ENCODE data around the gene TMEM175.

The TMEM175 gene

GRCh38 chr4:946517-947471 lies 14.5 kb downstream of the TMEM175 start:
- no peak for DNase-seq (ENCODE audit: low spot score)

- no peak for DNase-seq (ENCODE audit: low spot score)
These were observed 15.3 kb downstream of the TMEM175 start for GRCh38 chr4:947491-947971.

- no peak for DNase-seq (ENCODE audit: low spot score)
These were observed 16.1 kb downstream of the TMEM175 start for GRCh38 chr4:948101-948935.

- DNase-seq (ENCODE audit: low spot score), result no peak
These were observed 16.7 kb downstream of the TMEM175 start for GRCh38 chr4:948936-949300.

GRCh38 chr4:949656-950055 lies 17.4 kb downstream of the TMEM175 start:
- DNase-seq (ENCODE audit: low spot score), result no peak

GRCh38 chr4:950136-951020 lies 18.1 kb downstream of the TMEM175 start:
- no peak for DNase-seq (ENCODE audit: low spot score)

- DNase-seq (ENCODE audit: low spot score), result no peak
These were observed 18.9 kb downstream of the TMEM175 start for GRCh38 chr4:951186-951585.

- DNase-seq (ENCODE audit: low spot score), result no peak
These were observed 19.6 kb downstream of the TMEM175 start for GRCh38 chr4:951594-952468.

GRCh38 chr4:952881-953573 lies 20.8 kb downstream of the TMEM175 start:
- DNase-seq (ENCODE audit: low spot score), result no peak

GRCh38 chr4:953574-953915 lies 21.3 kb downstream of the TMEM175 start:
- DNase-seq (ENCODE audit: low spot score), result no peak

GRCh38 chr4:954211-955020 lies 22.2 kb downstream of the TMEM175 start:
- DNase-seq (ENCODE audit: low spot score), result no peak

GRCh38 chr4:955161-955921 lies 23.1 kb downstream of the TMEM175 start:
- no peak for DNase-seq (ENCODE audit: low spot score)

- no peak for DNase-seq (ENCODE audit: low spot score)
These were observed 23.7 kb downstream of the TMEM175 start for GRCh38 chr4:955931-956381.

GRCh38 chr4:956531-957230 lies 24.4 kb downstream of the TMEM175 start:
- no peak for DNase-seq (ENCODE audit: low spot score)

- no peak for DNase-seq (ENCODE audit: low spot score)
These were observed 24.9 kb downstream of the TMEM175 start for GRCh38 chr4:957231-957580.

GRCh38 chr4:957581-958313 lies 25.5 kb downstream of the TMEM175 start:
- DNase-seq (ENCODE audit: low spot score), result no peak

GRCh38 chr4:958314-958665 lies 26.0 kb downstream of the TMEM175 start:
- no peak for DNase-seq (ENCODE audit: low spot score)

Measured in activated CD4-positive, alpha-beta T cell treated with anti-CD3 and anti-CD28 coated beads, Interleukin-2, Interleukin-4, amounts not matched to agents 100 ng/mL and 50 ng/mL, durations not matched to agents 16 hours and 8 hours (primary cell).